Dedifferentiated amniotic fluid mesenchymal stem cell (primary cell): ENCODE data around the gene MAGIX.
"Not testable (repeated sequence)": the region's sequence is repeated elsewhere in the genome, so short reads cannot be mapped to it uniquely, and the experiment has no call there.

Source experiments
- DNase-seq: peaks from one replicate; pipeline ENCODE4 v3.0.0-alpha.2; 2016; ENCODE audit errors: extremely low spot score

The MAGIX gene

DNA sequence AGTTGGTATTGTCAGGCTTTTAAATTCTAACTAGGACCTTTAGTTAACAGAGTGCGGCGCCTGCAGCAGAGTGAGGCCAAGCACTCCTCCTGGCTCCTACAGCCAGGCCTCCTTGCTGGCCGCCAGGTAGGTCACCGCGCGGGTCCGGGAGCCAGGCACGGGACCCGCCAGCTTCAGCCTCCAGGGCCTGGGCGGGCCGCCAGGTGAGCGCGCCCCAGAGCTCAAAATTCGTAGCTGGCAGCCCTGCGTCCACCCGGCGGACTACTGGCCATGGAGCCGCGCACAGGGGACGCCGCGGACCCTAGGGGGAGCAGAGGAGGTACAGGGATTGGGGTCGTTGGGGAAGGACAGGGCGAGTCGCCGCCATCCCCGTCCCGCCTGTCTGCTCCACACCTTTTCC lies at the start of gene MAGIX:
MAGIX (plus strand) TSS at position 139 of the 400 bp plus-strand sequence; CDS start at position 271, 132 bp downstream.
- no peak for DNase-seq

- DNase-seq, result no peak
Observed at GRCh38 chrX:49116076-49116475, 46.5 kb upstream of the MAGIX start.

- DNase-seq, result no peak
Observed at GRCh38 chrX:49116716-49117115, 45.8 kb upstream of the MAGIX start.

GRCh38 chrX:49117581-49117980 lies 45.0 kb upstream of the MAGIX start:
- DNase-seq, result no peak

- DNase-seq, result no peak
Observed at GRCh38 chrX:49120091-49120490, 42.5 kb upstream of the MAGIX start.

DNA sequence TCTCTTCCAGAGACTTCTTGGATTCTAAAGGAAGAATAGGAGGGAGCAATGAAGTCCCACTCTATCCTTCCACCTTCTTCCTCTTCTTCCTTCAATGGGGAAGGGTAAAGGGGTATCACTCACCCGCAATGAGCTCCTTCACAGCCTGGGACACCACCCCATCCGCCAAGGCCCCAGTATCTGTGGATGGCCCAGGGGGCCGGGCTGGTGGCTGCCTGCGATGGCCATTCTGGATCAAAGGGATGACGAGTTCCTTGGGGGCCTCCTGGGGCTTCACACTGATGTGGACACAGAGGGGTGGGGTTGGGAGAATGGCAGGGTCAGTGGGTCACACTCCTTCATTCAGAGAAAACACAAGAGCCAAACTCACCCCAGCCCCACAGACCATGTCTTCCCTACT lies 40.1 kb upstream of the MAGIX start:
- DNase-seq, result no peak

- not testable (repeated sequence) for DNase-seq
Observed at GRCh38 chrX:49127742-49128258, 34.8 kb upstream of the MAGIX start.

DNA sequence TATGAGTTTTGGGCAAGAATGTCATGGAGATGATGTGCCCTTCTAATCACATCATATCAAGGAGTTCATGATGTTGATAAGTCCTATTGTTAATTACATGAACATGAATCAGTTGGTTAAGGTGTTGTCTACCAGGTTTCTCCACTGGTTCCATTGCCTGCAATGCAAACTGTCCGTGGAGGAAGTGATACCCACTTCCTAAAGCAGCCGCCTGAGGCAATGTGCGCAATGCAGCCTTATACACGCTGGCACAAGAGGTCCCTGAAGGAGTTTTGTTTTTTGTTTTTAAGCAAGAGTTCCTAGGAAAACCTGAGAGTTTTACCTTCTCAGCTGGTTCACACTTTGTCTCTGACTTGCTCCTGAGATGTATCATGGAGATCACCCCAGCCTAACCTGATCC lies 33.1 kb upstream of the MAGIX start:
- DNase-seq, result no peak

DNA sequence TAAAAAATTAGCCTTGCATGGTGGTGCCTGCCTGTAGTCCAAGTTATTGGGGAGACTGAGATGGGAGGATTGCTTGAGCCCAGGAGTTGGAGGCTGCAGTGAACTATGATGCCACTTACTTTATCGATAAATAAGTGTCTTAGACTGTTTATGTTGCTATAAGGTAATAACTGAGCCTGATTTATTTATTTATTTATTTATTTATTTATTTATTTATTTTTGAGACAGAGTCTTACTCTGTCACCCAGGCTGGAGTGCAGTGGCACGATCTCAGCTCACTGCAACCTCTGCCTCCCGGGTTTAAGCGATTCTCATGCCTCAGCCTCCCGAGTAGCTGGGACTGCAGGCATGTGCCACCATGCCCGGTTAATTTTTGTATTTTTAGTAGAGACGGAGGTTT lies 30.3 kb upstream of the MAGIX start:
- DNase-seq, result not testable (repeated sequence)

DNA sequence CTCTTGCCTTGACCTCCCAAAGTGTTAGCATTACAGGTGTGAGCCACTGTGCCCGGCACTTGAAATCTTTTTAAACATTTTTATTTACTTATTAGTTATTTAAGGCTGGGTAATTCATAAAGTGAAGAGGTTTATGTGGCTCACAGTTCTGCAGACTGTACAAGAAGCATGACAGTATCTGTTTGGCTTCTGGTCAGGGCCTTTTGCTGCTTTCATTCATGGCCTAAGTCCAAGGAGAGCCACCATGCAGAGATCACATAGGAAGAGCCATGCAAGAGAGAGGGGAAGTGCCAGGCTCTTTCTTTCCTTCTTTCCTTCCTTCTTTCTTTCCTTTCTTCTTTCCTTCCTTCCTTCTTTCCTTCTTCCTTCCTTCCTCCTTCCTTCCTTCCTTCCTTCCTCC lies 28.8 kb upstream of the MAGIX start:
- DNase-seq, result no peak

DNA sequence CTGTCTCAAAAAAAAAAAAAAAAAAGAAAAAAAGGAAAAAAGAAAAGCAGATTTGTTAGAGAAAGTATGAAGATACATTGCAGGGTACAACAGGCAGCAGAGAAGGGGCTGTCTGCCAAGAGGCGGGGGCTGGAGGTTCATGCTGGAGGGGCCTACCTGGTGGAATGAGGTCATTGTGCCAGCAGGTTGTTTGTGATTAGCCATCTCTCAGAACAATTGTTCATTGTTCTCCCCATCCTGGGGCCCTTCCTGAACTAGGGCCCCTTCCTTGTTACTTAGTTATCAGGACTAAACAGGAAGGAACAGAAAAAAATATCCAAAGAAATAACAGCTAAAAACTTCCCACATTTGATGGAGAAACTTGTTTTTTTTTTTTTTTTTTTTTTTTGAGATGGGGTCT lies 25.1 kb upstream of the MAGIX start:
- DNase-seq, result no peak

DNA sequence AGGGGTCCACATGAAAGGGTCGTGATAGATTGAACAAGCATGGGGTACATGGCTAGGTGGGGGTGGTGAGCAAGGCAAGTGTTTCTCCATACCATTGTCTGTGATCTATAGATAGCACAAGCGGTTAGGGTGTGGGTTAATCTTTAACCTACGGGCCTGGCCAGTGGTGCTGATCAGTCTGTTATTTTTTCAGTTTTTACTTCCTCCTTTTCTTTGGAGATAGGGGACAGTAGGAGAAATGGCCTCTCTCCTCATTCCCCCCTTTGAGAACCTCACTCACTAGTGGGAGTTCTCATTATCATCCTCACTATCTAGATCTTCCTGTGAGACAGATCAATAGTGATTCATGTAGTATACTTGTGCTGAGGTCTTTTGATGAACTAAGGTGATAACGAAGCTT lies 22.8 kb upstream of the MAGIX start:
- DNase-seq, result no peak

DNA sequence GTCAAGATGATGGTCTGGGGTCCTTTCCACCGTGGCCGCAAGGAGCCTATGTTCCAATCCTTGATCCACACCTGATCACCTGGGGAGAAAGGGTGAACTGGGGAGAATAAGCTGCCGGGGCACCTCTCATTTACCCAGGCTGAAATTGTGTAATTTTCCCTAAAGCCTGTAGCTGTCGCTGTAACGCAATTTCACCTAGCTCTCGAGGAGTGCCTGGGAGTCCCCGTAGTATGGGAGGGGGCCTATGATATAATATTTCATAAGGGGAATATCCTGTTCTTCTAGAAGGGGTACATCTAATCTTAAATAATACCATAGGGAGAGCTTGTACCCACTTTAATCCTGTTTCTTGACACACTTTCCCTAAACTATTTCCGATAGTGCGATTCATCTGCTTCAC lies 20.3 kb upstream of the MAGIX start:
- not testable (repeated sequence) for DNase-seq

DNA sequence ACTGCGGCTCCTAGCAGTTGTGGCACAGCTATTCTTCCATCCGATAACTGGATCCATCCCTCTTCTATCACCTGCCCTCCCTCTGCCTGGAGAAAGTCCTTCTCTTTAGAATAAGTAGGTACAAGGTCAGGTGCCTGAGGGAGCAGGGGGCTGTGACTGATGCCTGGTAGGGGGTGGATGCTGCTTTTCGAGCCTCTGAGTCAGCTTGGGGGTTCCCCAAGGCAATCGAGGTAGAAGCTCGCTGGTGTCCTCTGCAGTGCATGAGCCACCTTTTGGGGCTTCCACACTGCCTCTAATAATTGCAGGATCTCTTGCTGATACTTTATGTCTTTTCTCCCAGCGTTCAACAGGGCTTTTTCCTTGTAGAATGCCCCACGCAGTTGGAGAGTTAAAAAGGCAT lies 19.4 kb upstream of the MAGIX start:
- not testable (repeated sequence) for DNase-seq

- DNase-seq, result no peak
Observed at GRCh38 chrX:49147282-49147681, 15.3 kb upstream of the MAGIX start.

DNA sequence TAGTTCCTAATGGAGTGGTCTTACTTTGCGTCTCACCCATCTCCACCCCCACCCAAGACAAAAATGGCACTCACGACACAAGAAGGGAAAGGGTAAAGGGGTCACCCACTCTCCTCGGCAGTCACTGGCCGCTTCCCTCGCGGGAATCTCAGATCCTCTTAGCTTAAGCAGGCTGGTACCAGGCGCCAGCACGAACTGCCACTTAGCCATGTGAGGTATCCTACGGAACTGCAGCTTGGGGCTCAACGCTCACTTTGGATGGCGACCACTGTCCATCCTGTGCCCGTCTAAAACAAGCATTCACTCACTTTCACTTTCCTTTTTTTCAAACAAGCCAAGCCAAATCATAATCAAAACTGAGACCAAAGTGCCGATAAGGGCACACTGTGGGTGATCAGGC lies 14.6 kb upstream of the MAGIX start:
- no peak for DNase-seq

DNA sequence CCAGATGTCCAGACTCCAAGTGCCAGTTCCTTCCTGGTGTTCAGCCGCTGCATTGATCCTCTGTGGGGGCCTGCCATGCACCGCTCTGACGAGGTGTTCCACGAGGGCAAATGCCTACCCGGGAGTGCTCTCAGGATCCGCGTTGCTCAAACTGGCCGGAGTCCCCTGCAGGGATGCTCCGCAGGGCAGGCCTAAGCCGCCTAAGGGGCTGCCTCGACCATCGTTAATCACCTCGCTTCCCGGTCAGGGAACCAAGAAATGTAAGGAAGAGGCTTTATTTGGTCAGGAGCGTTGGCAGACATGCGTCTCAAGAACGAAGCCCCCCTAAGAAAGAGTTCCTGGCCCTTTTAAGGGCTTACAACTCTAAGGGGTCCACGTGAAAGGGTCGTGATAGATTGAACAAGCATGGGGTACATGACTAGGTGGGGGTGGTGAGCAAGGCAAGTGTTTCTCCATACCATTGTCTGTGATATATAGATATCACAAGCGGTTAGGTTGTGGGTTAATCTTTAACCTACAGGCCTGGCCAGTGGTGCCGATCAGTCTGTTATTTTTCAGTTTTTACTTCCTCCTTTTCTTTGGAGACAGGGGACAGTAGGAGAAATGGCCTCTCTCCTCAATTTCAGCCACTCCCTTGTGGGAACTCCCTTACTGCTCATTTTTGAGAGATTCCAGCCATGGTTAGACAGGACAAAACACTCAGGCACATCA lies 14.0 kb upstream of the MAGIX start:
- not testable (repeated sequence) for DNase-seq

GRCh38 chrX:49149291-49149690 lies 13.3 kb upstream of the MAGIX start:
- not testable (repeated sequence) for DNase-seq

DNA sequence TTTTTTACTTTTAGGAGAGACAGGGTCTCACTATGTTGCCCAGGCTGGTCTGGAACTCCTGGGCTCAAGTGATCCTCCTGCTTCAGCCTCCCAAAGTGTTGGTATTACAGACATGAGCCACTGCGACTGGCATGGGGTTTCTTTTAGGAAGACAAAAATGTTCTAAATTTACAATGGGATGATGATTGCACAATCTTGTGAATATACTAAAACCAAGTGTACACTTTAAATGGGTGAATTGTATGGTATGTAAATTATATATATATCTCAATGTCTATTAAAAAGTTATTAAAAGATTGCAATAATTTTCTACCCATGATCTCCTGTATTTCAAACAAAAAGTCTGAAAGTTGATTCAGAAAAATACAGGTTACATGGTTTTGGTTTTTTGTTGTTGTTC lies 9.1 kb upstream of the MAGIX start:
- no peak for DNase-seq

DNA sequence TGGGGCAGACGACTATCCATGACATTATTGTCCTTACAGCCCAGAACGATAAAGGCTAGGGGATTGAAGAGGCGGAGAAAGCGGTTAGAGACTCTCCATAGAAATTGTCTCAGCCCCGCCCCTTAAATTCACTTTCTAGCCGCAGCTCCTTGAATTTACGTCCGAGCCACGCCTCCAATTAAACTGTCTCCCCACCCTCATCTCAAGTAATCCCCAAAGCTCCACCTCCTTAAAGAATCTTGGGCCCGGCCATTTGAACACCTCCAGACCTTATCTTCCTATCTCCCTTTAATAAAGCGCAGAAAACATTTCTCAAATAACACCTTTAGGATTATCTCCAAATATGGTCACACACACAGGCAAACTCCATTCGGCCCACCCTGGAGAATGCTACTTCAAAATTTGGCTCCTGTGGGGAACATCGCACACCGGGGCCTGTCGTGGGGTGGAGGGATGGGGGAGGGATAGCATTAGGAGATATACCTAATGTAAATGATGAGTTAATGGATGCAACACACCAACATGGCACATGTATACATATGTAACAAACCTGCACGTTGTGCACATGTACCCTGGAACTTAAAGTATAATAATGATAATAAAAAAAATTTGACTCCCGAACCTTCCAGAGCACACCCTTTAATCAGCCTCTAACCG lies 7.2 kb upstream of the MAGIX start:
- DNase-seq, result no peak

- peak; percentile 77 for DNase-seq
Observed at GRCh38 chrX:49155900-49156837, 6.4 kb upstream of the MAGIX start.

GRCh38 chrX:49157194-49157593 lies 5.4 kb upstream of the MAGIX start:
- no peak for DNase-seq
